ENCODE measurements around the gene CLMN.

CLMN gene

GRCh38 chr14:95174184-95174792 is 145.4 kb downstream of the CLMN start:
- in situ Hi-C loops (cut with HindIII; ENCODE audit: low sequenced_read_pairs), result no loop called here
- no peak overlapping the region for H3K4me3 ChIP-seq (ENCODE audit: low read depth, low read length)
- TF ChIP-seq CTCF (IDR thresholded peaks at IDR 0.05; ENCODE audit: low read depth, low read length), result peak; percentile 34
- peak; percentile 25 for DNase-seq (ENCODE audit: low read depth, low spot score)

GRCh38 chr14:95173518-95173917 is 146.2 kb downstream of the CLMN start:
- H3K4me3 ChIP-seq (ENCODE audit: low read depth, low read length), result no peak overlapping the region
- no peak for DNase-seq (ENCODE audit: low read depth, low spot score)
- in situ Hi-C loops (cut with HindIII; ENCODE audit: low sequenced_read_pairs), result no loop called here
- TF ChIP-seq CTCF (IDR thresholded peaks at IDR 0.05; ENCODE audit: low read depth, low read length), result no peak

GRCh38 chr14:95167177-95167576 is 152.5 kb downstream of the CLMN start:
- no peak overlapping the region for H3K4me3 ChIP-seq (ENCODE audit: low read depth, low read length)
- in situ Hi-C loops (cut with HindIII; ENCODE audit: low sequenced_read_pairs), result no loop called here

GRCh38 chr14:95165517-95165916 is 154.2 kb downstream of the CLMN start:
- in situ Hi-C loops (cut with HindIII; ENCODE audit: low sequenced_read_pairs), result no loop called here
- DNase-seq (ENCODE audit: low read depth, low spot score), result no peak
- no peak for TF ChIP-seq CTCF (IDR thresholded peaks at IDR 0.05; ENCODE audit: low read depth, low read length)
- no peak overlapping the region for H3K4me3 ChIP-seq (ENCODE audit: low read depth, low read length)

More at GRCh38 chr14:95167177-95167576, 152.5 kb downstream of the CLMN start:
- no peak for DNase-seq (ENCODE audit: low read depth, low spot score)
- no peak for TF ChIP-seq CTCF (IDR thresholded peaks at IDR 0.05; ENCODE audit: low read depth, low read length)

GRCh38 chr14:95164506-95164905 is 155.2 kb downstream of the CLMN start:
- H3K4me3 ChIP-seq (ENCODE audit: low read depth, low read length), result no peak overlapping the region
- in situ Hi-C loops (cut with HindIII; ENCODE audit: low sequenced_read_pairs), result no loop called here
- no peak for TF ChIP-seq CTCF (IDR thresholded peaks at IDR 0.05; ENCODE audit: low read depth, low read length)
- DNase-seq (ENCODE audit: low read depth, low spot score), result no peak

GRCh38 chr14:95163666-95164065 is 156.0 kb downstream of the CLMN start:
- H3K4me3 ChIP-seq (ENCODE audit: low read depth, low read length), result no peak overlapping the region
- DNase-seq (ENCODE audit: low read depth, low spot score), result no peak
- in situ Hi-C loops (cut with HindIII; ENCODE audit: low sequenced_read_pairs), result no loop called here
- no peak for TF ChIP-seq CTCF (IDR thresholded peaks at IDR 0.05; ENCODE audit: low read depth, low read length)

All from astrocyte of the spinal cord (primary cell).